PC-3 (cell line): ENCODE results near the gene ZNF541. TPM values are rescaled to one million over a fixed set of nuclear protein-coding genes. Genes with fewer than 3 reads are reported as not detected.

Experiments used
- ATAC-seq: fragments of 200-7000 bp; cut with Tn5 transposase; 2 replicates; pipeline ENCODE4 v1.9.1; 2020; ENCODE audit warnings: mild to moderate bottlenecking, moderate library complexity
- BruUV-seq: library from RNA; stranded (reverse); fragments of 400-500 nt; replicated peaks from 2 replicates; lab custom pipeline; 2021; lab: Mats Ljungman, UMichigan
- CTCF ChIA-PET: fragments of 300-600 bp; sonication (Branson Sonifier 250); formaldehyde crosslinking; loops from one replicate; lab custom pipeline; 2022; ENCODE audit warnings: antibody characterized with exemption; lab: Charles Lee
- POLR2A ChIA-PET: fragments of 300-600 bp; sonication (Branson Sonifier 250); formaldehyde crosslinking; loops from one replicate; lab custom pipeline; 2022; ENCODE audit warnings: antibody characterized with exemption; ENCODE audit not compliant: unreplicated experiment; lab: Charles Lee
- DNase-seq: peaks from one replicate; pipeline ENCODE4 v3.0.0-alpha.2; 2015
- H2AFZ ChIP-seq: fragments of 300-600 bp; sonication (generic); 2 replicates; pipeline ENCODE4 v1.6.0; 2016; ENCODE audit warnings: antibody characterized with exemption, low read length
- H3F3A ChIP-seq: fragments of 300-600 bp; sonication (generic); one replicate; pipeline ENCODE4 v1.6.0; 2017; ENCODE audit warnings: antibody characterized with exemption, low read length, control low read depth, mild to moderate bottlenecking; ENCODE audit not compliant: unreplicated experiment
- H3K27ac ChIP-seq: fragments of 300-600 bp; sonication (generic); 2 replicates; pipeline ENCODE4 v1.5.1; 2016; ENCODE audit warnings: mild to moderate bottlenecking, low read length
- H3K27me3 ChIP-seq: fragments of 300-600 bp; sonication (generic); 2 replicates; pipeline ENCODE4 v1.6.1; 2016; ENCODE audit warnings: low read length, mixed read lengths
- H3K36me3 ChIP-seq: fragments of 300-600 bp; sonication (generic); 2 replicates; pipeline ENCODE4 v1.6.1; 2016; ENCODE audit warnings: low read depth, mixed run types, low read length, mixed read lengths
- H3K4me1 ChIP-seq: fragments of 300-600 bp; sonication (generic); 2 replicates; pipeline ENCODE4 v1.5.1; 2016; ENCODE audit warnings: low read length; ENCODE audit not compliant: insufficient read depth
- H3K4me2 ChIP-seq: fragments of 300-600 bp; sonication (generic); 2 replicates; pipeline ENCODE4 v1.6.0; 2016; ENCODE audit warnings: low read length
- H3K4me3 ChIP-seq: fragments of 300-600 bp; sonication (generic); 2 replicates; pipeline ENCODE4 v1.5.1; 2016; ENCODE audit warnings: mild to moderate bottlenecking, low read length, mixed read lengths
- H3K79me2 ChIP-seq: fragments of 300-600 bp; sonication (generic); 2 replicates; pipeline ENCODE4 v1.6.1; 2017; ENCODE audit warnings: low read length, mixed read lengths
- H3K9ac ChIP-seq: fragments of 300-600 bp; sonication (generic); 2 replicates; pipeline ENCODE4 v1.6.0; 2016; ENCODE audit warnings: mild to moderate bottlenecking, low read length
- H3K9me2 ChIP-seq: fragments of 300-600 bp; sonication (generic); replicated peaks from 2 replicates; pipeline ENCODE4 v1.6.1; 2016; ENCODE audit warnings: mixed run types, low read length, mixed read lengths
- H3K9me3 ChIP-seq: fragments of 300-600 bp; sonication (generic); 2 replicates; pipeline ENCODE4 v1.6.1; 2016; ENCODE audit warnings: low read length, mixed read lengths
- H4K20me1 ChIP-seq: fragments of 300-600 bp; sonication (generic); 2 replicates; pipeline ENCODE4 v1.6.1; 2016; ENCODE audit warnings: low read length, mixed read lengths
- CTCF ChIP-seq: fragments of 300-600 bp; sonication (generic); conservative IDR thresholded peaks from 2 replicates; pipeline ENCODE4 v1.5.1; 2017; ENCODE audit warnings: antibody characterized with exemption, low read depth, mild to moderate bottlenecking, low read length
- EZH2 ChIP-seq: fragments of 300-600 bp; sonication (generic); IDR thresholded peaks from one replicate; pipeline ENCODE4 v1.6.1; 2017; ENCODE audit warnings: antibody characterized with exemption, mild to moderate bottlenecking, low read length; ENCODE audit not compliant: unreplicated experiment
- EZH2phosphoT487 ChIP-seq: fragments of 300-600 bp; sonication (generic); IDR thresholded peaks from 2 replicates; pipeline ENCODE4 v1.6.1; 2018; ENCODE audit warnings: mild to moderate bottlenecking, antibody characterized with exemption, low read length, borderline replicate concordance
- intact Hi-C: fragments of 100-400 bp; cut with micrococcal nuclease; formaldehyde crosslinking; loops from 2 replicates; pipeline ENCODE4 v1.9.0; 2023
- total RNA-seq: library from RNA; depleted of rRNA; stranded (reverse); fragments of >200 nt; gene quantifications from 2 replicates; pipeline ENCODE4 v1.2.3, GENCODE V29; 2014

ZNF541 gene
- total RNA-seq, 1 experiment from 2014 or later, result not detected

DNA sequence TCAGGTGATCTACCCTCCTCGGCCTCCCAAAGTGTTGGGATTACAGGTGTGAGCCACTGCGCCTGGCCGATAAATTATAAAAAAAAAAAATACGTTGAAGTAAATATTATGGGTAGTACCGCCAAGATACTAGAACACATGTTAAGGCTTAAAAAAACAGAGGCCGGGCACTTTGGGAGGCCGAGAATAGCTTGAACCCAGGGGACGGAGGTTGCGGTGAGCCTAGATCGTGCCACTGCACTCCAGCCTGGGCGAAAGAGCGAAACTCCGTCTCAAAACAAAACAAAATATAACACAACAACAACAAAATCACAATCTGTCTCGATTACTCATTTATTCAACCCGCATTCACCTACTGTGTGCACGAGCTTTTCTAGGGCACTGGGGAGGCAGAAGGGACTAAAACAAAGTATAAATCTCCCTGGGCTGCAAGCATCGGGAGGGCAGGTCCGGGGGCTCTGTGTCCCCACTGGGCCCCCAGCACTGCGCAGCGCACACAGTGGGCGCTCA, 34.7 kb upstream of the ZNF541 start:
- intact Hi-C loops, result loop anchor here (1.0 to 10.0 kb wide), 3 partner anchors 7 to 93 kb away; partner anchors contain the start of gene NAPA
- no peak for DNase-seq

DNA sequence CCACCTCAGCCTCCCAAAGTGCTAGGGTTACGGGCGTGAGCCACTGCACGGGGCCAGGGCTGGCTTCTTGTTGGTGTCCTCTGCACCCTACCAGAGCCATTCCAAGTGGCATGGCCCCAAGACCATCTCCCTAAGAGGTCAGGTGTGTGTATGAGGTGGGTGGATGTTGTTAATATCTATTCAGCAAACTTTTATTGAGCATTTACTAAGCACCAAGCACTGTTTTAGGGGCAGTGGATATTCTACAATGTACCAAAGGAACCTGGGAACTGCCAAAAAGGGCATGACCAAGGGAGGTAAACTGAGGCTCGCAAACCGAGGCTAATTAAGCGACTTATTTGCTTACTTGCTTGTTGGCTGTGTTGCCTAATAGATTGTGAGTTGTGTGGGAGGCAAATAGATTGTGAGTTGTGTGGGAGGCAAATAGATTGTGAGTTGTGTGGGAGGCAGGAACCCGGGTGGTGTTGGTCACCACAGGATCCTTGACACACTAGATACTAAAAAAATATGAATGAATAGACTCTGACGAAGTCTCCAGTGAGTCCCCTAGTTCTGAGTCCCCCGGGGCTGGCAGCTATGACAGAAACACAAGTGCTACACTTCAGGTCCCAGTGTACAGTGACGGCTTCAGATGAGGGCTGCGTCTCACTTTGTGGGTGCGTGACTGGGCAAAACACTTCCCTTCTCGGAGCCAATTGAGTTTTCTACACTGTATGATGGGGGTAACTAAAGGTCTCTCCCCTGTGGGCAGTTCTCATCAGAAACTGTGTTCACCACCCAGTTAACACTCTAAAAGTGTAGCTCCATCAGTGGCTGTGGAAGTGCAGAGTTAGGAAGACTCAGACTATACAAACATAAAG, 31.0 kb upstream of the ZNF541 start:
- Histone ChIP-seq H3K9ac (no peak overlapping the region), H3K27ac (no peak overlapping the region), H3K4me1 (peaks cover 16% of the 10 kb centered on the region; the same call in 1 of the 2 replicates), H3K4me3 (no peak overlapping the region), H3K9me3 (no peaks in the 10 kb centered on the region), H3K36me3 (no peaks in the 10 kb centered on the region), H3K9me2 (no peaks in the 10 kb centered on the region), H3K79me2 (peaks cover 11% of the 10 kb centered on the region), H3F3A (no peaks in the 10 kb centered on the region), H4K20me1 (no peaks in the 10 kb centered on the region), H3K27me3 (no peaks in the 10 kb centered on the region), H3K4me2 (no peak overlapping the region), H2AFZ (no peak overlapping the region)
- ATAC-seq, result no peak
- ChIA-PET POLR2A (no interaction called here), CTCF (no interaction called here)
- no TSS peak for BruUV-seq
- no peak for DNase-seq
- intact Hi-C loops, result loop anchor here (10.0 kb wide), 1 partner anchor 59 kb away; no protein-coding TSS in a partner anchor
- TF ChIP-seq EZH2, result no peak
- TF ChIP-seq EZH2phosphoT487, result no peak
- TF ChIP-seq CTCF, result no peak

More for the DNA sequence above, 34.7 kb upstream of the ZNF541 start:
- H3K9ac ChIP-seq, result peak overlapping the region; percentile 97
- ATAC-seq, result no peak
- no peaks in the 10 kb centered on the region for H3F3A ChIP-seq
- no peaks in the 10 kb centered on the region for H3K9me2 ChIP-seq
- H2AFZ ChIP-seq, result peak overlapping the region; percentile 93
- peaks cover 3% of the 10 kb centered on the region; the same call in 1 of the 2 replicates for H4K20me1 ChIP-seq
- H3K36me3 ChIP-seq, result no peaks in the 10 kb centered on the region
- no peaks in the 10 kb centered on the region for H3K9me3 ChIP-seq
- H3K27ac ChIP-seq, result peak overlapping the region; percentile 68
- H3K79me2 ChIP-seq, result peaks cover 48% of the 10 kb centered on the region
- H3K4me3 ChIP-seq, result peak overlapping the region; percentile 95
- TF ChIP-seq EZH2phosphoT487 (no peak), CTCF (no peak), EZH2 (no peak)
- peak overlapping the region; percentile 94 for H3K4me2 ChIP-seq
- H3K4me1 ChIP-seq, result peaks cover 8% of the 10 kb centered on the region; the same call in 1 of the 2 replicates
- no peaks in the 10 kb centered on the region for H3K27me3 ChIP-seq
- ChIA-PET CTCF (no interaction called here), POLR2A (no interaction called here)
- BruUV-seq, result no TSS peak
